ENCODE results near the gene ABCD2.

ABCD2 gene

GRCh38 chr12:39505554-39505953, 114.0 kb downstream of the ABCD2 start:
- DNase-seq (ENCODE audit: insufficient read length, low spot score) (no peak), FAIRE-seq (no peak)

GRCh38 chr12:39505023-39505422, 114.6 kb downstream of the ABCD2 start:
- no peak for DNase-seq (ENCODE audit: insufficient read length, low spot score)
- TF ChIP-seq SPI1 (IDR thresholded peaks at IDR 0.05; ENCODE audit: low read depth, low read length) (no peak), POLR2AphosphoS5 (IDR thresholded peaks at IDR 0.05; ENCODE audit: low read depth, low read length) (no peak), POLR2A (IDR thresholded peaks at IDR 0.05; ENCODE audit: low read depth, low read length) (no peak), PAX5 (IDR thresholded peaks at IDR 0.05; ENCODE audit: insufficient read depth, low read length, severe bottlenecking) (no peak), TAF1 (IDR thresholded peaks at IDR 0.05; ENCODE audit: low read depth, low read length) (no peak), POU2F2 (IDR thresholded peaks at IDR 0.05; ENCODE audit: low read depth, low read length) (no peak)
- no peak for FAIRE-seq

More at GRCh38 chr12:39505554-39505953, 114.0 kb downstream of the ABCD2 start:
- TF ChIP-seq SPI1 (IDR thresholded peaks at IDR 0.05; ENCODE audit: low read depth, low read length) (no peak), POLR2AphosphoS5 (IDR thresholded peaks at IDR 0.05; ENCODE audit: low read depth, low read length) (no peak), PAX5 (IDR thresholded peaks at IDR 0.05; ENCODE audit: insufficient read depth, low read length, severe bottlenecking) (no peak), TAF1 (IDR thresholded peaks at IDR 0.05; ENCODE audit: low read depth, low read length) (no peak), POLR2A (IDR thresholded peaks at IDR 0.05; ENCODE audit: low read depth, low read length) (no peak), POU2F2 (IDR thresholded peaks at IDR 0.05; ENCODE audit: low read depth, low read length) (no peak)

- FAIRE-seq (no peak), DNase-seq (ENCODE audit: insufficient read length, low spot score) (no peak)
- no peak for TF ChIP-seq PAX5 (IDR thresholded peaks at IDR 0.05; ENCODE audit: insufficient read depth, low read length, severe bottlenecking)
Measured at GRCh38 chr12:39503439-39503838, 116.2 kb downstream of the ABCD2 start.

- DNase-seq (ENCODE audit: insufficient read length, low spot score) (no peak), FAIRE-seq (no peak)
- TF ChIP-seq POU2F2 (IDR thresholded peaks at IDR 0.05; ENCODE audit: low read depth, low read length) (no peak), POLR2A (IDR thresholded peaks at IDR 0.05; ENCODE audit: low read depth, low read length) (no peak)
Measured at GRCh38 chr12:39502726-39503125, 116.9 kb downstream of the ABCD2 start.

All from GM12891 (cell line).